Sigmoid colon (tissue), 4 donors: ENCODE measurements around the gene RPP14.

Experiments used
- EP300 ChIP-seq, 4 donors: sonication (generic); formaldehyde crosslinking; IDR thresholded peaks; one replicate each; pipeline ENCODE4 v1.6.1; 2017; ENCODE audit warnings: antibody characterized with exemption in 4 of 4
- POLR2AphosphoS5 ChIP-seq, 4 donors: sonication (generic); formaldehyde crosslinking; IDR thresholded peaks; one replicate each; pipeline ENCODE4 v1.6.1; 2017; ENCODE audit warnings: antibody characterized with exemption in 4 of 4
- TF ChIP-seq, protein P1 (sequence below), 4 experiments: fragments of 450-650 bp in 3 of 4; fragments of 200-600 bp in 1 of 4; IDR thresholded peaks; one replicate each; pipeline ENCODE4 v1.5.1; 2016 to 2019; ENCODE audit warnings: antibody characterized with exemption in 4 of 4, mild to moderate bottlenecking in 3 of 4, moderate library complexity in 2 of 4

DNA sequence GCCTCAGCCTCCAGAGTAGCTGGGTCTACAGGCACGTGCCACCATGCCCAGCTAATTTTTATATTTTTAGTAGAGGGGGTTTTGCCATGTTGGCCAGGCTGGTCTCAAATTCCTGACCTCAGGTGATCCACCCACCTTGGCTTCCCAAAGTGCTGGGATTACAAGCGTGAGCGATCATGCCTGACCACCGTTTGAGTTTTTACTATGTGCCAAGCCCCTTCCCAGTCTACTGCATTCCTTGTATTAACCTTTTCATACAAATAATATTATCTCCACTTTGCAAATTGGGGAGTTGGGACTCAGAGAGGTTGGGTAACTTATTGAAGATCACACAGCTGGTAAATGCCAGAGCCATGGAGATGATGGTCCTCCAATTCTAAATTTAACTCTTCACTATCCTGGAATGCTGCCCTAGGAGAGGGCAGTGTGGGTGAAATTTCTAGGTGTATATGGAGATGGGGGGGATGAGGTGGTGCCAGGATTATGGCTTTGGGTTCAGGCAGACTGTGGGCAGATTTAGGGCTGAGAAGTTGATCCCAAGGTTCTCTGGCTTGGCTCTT is 25.6 kb downstream of the RPP14 start:
- TF ChIP-seq EP300 (IDR thresholded peaks at IDR 0.05) (no peak), POLR2AphosphoS5 (IDR thresholded peaks at IDR 0.05) (no peak)
- TF ChIP-seq, protein P1, sequence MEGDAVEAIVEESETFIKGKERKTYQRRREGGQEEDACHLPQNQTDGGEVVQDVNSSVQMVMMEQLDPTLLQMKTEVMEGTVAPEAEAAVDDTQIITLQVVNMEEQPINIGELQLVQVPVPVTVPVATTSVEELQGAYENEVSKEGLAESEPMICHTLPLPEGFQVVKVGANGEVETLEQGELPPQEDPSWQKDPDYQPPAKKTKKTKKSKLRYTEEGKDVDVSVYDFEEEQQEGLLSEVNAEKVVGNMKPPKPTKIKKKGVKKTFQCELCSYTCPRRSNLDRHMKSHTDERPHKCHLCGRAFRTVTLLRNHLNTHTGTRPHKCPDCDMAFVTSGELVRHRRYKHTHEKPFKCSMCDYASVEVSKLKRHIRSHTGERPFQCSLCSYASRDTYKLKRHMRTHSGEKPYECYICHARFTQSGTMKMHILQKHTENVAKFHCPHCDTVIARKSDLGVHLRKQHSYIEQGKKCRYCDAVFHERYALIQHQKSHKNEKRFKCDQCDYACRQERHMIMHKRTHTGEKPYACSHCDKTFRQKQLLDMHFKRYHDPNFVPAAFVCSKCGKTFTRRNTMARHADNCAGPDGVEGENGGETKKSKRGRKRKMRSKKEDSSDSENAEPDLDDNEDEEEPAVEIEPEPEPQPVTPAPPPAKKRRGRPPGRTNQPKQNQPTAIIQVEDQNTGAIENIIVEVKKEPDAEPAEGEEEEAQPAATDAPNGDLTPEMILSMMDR (IDR thresholded peaks at IDR 0.05) = no peak
